Activated naive CD8-positive, alpha-beta T cell treated with anti-CD3 and anti-CD28 coated beads for 36 hours (primary cell): ENCODE results near the gene MAP4K4. TPM values are rescaled to one million over a fixed set of nuclear protein-coding genes. Genes with fewer than 3 reads are reported as not detected.
A peak's percentile ranks its signal among the peaks of the same experiment; 100 is the strongest.

ENCODE experiments used
- DNase-seq: peaks from one replicate; pipeline ENCODE4 v3.0.0; 2021
- H3K27ac Mint-ChIP-seq: one replicate; pipeline ENCODE4 v1.8.0; 2022; ENCODE audit warnings: mild to moderate bottlenecking, moderate library complexity, mixed read lengths
- H3K27me3 Mint-ChIP-seq: one replicate; pipeline ENCODE4 v1.8.0; 2022; ENCODE audit warnings: mild to moderate bottlenecking, mixed read lengths
- H3K36me3 Mint-ChIP-seq: one replicate; pipeline ENCODE4 v1.8.0; 2021; ENCODE audit warnings: mild to moderate bottlenecking, mixed read lengths
- H3K4me1 Mint-ChIP-seq: one replicate; pipeline ENCODE4 v1.8.0; 2021; ENCODE audit warnings: mixed read lengths
- H3K4me3 Mint-ChIP-seq: one replicate; pipeline ENCODE4 v1.8.0; 2022; ENCODE audit warnings: mild to moderate bottlenecking, moderate library complexity, mixed read lengths
- H3K9me3 Mint-ChIP-seq: one replicate; pipeline ENCODE4 v1.8.0; 2022; ENCODE audit warnings: mixed read lengths
- total RNA-seq, 2 experiments: library from RNA; stranded (reverse); gene quantifications; one replicate each; pipeline ENCODE4 v1.2.3, GENCODE V29; 2021

Gene MAP4K4
- total RNA-seq, 2 experiments from 2014 or later, result 34.4 to 36.5 TPM

DNA sequence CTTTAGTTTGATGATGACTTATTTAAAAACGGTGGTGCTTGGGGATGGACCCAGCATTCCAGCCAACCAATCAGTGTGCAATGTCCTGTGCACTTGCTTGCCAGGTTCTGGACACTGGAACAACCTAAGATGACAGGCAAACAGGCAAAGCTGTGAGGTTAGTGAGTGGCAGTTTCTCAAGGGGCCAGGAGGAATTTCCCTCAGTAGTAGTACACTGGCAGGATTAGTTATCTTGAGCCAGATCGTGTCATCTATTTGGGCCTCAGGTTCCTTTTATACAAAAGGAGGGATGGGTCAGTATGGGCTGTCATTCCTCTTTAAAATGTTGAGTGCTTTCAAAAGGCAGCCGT is 26.6 kb downstream of the MAP4K4 start:
- DNase-seq, result no peak
- Mint-ChIP-seq H3K27ac (peak overlapping the region; percentile 62), H3K36me3 (peaks cover 49% of the 10 kb centered on the region), H3K4me1 (peaks cover 83% of the 10 kb centered on the region), H3K27me3 (no peaks in the 10 kb centered on the region), H3K4me3 (no peak overlapping the region), H3K9me3 (peaks cover 19% of the 10 kb centered on the region)

DNA sequence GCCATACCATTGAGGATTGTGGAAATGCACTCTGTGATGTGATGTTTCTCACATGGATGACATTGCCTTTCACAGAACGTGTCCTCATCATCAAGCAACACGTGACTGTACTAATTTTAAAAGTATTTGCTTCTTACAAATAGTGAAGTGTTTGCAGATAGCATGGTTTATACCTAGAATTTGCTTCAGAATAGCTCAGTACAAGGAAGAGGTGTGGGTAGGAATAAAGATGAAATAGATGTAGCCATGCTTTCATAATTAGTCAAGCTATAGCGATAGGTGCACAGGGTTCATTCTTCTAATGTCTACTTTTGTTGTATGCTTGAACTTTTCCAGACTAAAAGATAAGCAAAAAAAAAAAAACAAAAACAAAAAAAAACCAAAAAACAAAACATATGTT is 27.5 kb downstream of the MAP4K4 start:
- H3K27me3 Mint-ChIP-seq, result no peaks in the 10 kb centered on the region
- H3K36me3 Mint-ChIP-seq, result peaks cover 43% of the 10 kb centered on the region
- H3K4me3 Mint-ChIP-seq, result no peak overlapping the region
- H3K9me3 Mint-ChIP-seq, result peaks cover 14% of the 10 kb centered on the region
- no peak for DNase-seq
- H3K27ac Mint-ChIP-seq, result no peak overlapping the region
- peaks cover 83% of the 10 kb centered on the region for H3K4me1 Mint-ChIP-seq

DNA sequence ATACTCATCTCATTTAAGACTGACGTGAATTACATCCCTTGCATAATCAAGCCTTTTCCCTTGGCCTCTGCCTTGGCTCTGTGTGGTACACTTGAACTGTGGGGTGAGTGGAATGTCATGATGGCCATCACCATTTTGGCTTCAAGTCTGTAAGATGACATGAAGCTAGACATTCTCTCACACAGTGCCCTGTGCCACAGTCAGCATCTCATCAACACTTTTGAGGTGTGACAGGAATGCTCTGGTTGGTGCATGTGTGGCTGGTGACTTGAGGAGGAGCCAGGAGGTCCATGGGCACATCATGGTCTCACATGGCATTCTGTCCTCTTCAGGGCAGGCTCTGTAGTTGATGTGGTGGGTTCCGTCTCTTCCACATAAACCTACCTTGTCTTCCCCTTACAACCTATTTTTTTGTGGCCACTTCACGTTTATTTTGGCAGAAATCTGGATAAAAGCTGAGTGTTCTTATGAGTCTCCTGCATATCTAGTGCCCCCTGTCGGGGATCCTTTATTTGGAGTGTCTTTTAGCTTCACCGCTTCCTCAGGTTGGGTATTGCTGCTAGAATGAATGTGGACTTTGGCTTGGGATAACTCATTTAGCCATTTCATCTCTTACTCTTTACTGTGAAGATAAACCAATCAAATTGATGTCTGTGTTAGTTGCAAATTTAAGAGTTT is 28.1 kb downstream of the MAP4K4 start:
- DNase-seq, result no peak
- Mint-ChIP-seq H3K27me3 (no peaks in the 10 kb centered on the region), H3K4me3 (no peak overlapping the region), H3K4me1 (peaks cover 83% of the 10 kb centered on the region), H3K36me3 (peaks cover 43% of the 10 kb centered on the region), H3K9me3 (peaks cover 12% of the 10 kb centered on the region), H3K27ac (no peak overlapping the region)

DNA sequence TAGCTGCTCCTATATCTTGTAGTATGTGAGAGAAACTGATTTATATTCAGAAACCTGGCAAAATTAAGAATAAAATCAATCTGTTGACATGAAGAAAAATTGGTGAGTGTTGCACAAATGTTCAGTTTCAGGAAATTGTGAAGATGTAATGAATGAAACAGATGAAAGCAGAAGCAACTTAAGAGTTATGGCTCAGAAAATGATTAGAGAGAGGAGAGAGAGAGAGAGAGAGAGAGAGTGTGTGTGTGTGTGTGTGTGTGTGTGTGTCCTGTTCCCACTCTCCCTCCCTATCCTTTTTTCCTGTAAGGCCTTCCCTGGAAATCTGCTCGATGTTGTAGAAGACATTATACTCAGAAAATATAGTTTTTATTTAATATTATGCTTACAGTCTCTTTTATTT is 31.4 kb downstream of the MAP4K4 start:
- no peak overlapping the region for H3K27ac Mint-ChIP-seq
- peaks cover 21% of the 10 kb centered on the region for H3K36me3 Mint-ChIP-seq
- no peak overlapping the region for H3K4me3 Mint-ChIP-seq
- DNase-seq, result no peak
- H3K27me3 Mint-ChIP-seq, result no peaks in the 10 kb centered on the region
- peaks cover 1% of the 10 kb centered on the region for H3K9me3 Mint-ChIP-seq
- H3K4me1 Mint-ChIP-seq, result peaks cover 82% of the 10 kb centered on the region

DNA sequence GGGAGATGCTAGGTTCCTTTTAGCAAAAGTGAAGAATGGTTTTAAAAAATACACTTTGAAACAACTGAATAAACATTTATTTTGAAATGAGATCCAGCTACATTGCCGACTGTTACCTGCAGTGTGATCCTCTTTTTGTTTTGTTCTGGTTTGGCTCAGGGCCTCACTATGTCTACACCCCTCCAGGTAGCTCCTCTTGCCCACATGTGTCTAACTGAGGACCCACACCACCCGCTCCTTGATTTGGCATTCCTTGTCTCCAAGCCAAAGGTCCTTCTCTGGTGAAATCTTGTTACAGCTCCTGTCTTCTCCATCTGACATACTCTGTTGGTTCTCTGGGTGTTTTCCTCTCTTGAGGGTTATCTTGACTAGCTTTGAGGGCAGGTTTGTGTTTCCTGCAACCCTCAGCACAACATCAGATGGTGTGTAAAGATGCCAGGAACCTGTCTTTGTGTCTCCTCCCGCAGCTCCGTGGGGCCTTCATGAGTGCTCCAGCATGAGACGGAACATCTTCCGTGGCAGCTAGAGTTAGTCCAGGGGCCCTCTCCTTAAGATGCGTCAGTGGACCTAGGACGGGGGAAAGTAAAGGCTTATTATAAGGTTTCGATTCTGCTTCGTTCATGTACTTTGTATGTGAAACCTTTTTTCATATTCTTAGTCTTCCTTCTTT is 32.1 kb downstream of the MAP4K4 start:
- Mint-ChIP-seq H3K36me3 (peaks cover 15% of the 10 kb centered on the region), H3K9me3 (peaks cover 1% of the 10 kb centered on the region)
- no peak for DNase-seq

DNA sequence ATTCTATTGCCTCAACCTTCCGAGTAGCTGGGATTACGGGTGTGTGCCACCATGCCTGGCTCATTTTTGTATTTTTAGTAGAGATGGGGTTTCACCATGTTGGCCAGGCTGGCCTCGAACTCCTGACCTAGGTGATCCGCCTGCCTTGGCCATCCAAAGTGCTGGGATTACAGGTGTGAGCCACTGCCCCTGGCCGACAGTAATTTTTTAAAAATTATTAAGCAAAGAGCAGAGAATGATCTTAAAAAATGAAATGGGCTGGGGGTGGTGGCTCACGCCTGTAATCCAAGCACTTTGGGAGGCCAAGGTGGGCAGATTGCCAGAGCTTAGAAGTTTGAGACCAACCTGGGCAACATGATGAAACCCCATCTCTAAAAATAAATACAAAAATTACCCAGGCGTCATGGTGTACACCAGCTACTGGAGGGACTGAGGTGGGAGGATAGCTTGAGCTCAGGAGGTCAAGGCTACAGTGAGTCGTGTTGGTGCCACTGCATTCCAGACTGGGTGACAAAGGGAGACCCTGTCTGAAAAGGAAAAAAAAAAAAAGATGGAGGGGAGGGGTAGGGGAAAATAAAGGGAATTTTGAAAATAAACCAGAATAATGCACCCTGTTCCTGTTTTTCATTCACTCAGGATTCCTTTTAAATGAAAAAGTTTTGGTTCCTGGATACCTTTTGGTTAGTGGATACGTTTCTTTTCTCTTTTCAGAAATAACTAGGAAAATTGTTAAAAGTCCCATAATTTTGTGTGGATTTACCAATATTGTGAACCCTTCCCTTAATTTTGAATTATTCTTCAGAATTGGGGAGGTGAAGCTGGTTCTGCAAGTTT is 33.9 kb downstream of the MAP4K4 start:
- no peak overlapping the region for H3K4me3 Mint-ChIP-seq
- peaks cover 14% of the 10 kb centered on the region for H3K36me3 Mint-ChIP-seq
- no peak overlapping the region for H3K27ac Mint-ChIP-seq
- no peak for DNase-seq
- H3K27me3 Mint-ChIP-seq, result no peaks in the 10 kb centered on the region
- peaks cover 80% of the 10 kb centered on the region for H3K4me1 Mint-ChIP-seq
- no peaks in the 10 kb centered on the region for H3K9me3 Mint-ChIP-seq

More for the DNA sequence above, 32.1 kb downstream of the MAP4K4 start:
- peak overlapping the region; percentile 86 for H3K27ac Mint-ChIP-seq
- peaks cover 80% of the 10 kb centered on the region for H3K4me1 Mint-ChIP-seq
- peak overlapping the region; percentile 67 for H3K4me3 Mint-ChIP-seq
- H3K27me3 Mint-ChIP-seq, result no peaks in the 10 kb centered on the region

DNA sequence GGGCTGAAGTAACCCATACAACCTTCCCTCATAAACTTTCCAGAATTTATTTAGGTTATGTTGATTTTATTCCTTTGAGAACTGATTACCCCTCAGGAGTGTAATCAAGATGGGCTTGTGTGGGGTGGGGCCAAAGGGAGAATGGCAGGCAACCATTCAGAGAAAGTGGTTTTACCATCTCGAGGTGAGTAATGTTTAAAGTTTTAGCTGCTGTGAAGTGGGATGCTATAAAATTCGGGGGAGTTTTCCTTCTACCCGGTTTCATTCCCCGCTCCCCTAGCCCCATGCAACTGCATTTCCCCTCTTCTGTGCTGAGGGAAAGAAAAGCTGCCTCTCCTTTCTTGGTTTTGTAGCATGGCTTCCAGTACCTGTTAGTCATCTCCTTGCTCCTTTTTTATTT is 34.7 kb downstream of the MAP4K4 start:
- peaks cover 81% of the 10 kb centered on the region for H3K4me1 Mint-ChIP-seq
- H3K4me3 Mint-ChIP-seq, result no peak overlapping the region
- no peak for DNase-seq
- H3K27me3 Mint-ChIP-seq, result no peaks in the 10 kb centered on the region
- H3K27ac Mint-ChIP-seq, result no peak overlapping the region
- H3K36me3 Mint-ChIP-seq, result peaks cover 9% of the 10 kb centered on the region
- no peaks in the 10 kb centered on the region for H3K9me3 Mint-ChIP-seq

DNA sequence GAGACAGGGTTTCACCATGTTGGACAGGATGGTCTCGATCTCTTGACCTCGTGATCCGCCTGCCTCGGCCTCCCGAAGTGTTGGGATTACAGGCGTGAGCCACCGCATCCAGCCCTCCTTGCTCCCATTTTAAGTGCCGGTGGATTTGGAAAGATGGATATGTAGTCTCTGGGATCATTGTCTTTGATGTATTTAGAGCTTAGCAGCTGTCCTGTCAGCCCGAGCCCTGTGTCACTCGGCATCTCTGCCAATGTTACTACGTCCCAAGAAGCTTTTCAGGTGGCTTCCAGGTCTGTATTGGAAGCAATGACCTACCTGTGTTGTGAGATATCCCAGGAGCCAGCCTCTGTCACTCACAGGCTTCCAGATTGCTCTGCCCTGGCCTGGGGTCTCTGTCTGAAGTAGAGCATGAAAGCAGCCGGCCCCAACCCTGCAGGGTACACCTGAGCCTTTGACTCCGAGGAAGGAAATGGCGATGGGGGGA is 35.3 kb downstream of the MAP4K4 start:
- DNase-seq, result no peak
- no peak overlapping the region for H3K27ac Mint-ChIP-seq
- peaks cover 80% of the 10 kb centered on the region for H3K4me1 Mint-ChIP-seq
- no peaks in the 10 kb centered on the region for H3K9me3 Mint-ChIP-seq
- no peak overlapping the region for H3K4me3 Mint-ChIP-seq
- H3K27me3 Mint-ChIP-seq, result no peaks in the 10 kb centered on the region
- peaks cover 9% of the 10 kb centered on the region for H3K36me3 Mint-ChIP-seq

DNA sequence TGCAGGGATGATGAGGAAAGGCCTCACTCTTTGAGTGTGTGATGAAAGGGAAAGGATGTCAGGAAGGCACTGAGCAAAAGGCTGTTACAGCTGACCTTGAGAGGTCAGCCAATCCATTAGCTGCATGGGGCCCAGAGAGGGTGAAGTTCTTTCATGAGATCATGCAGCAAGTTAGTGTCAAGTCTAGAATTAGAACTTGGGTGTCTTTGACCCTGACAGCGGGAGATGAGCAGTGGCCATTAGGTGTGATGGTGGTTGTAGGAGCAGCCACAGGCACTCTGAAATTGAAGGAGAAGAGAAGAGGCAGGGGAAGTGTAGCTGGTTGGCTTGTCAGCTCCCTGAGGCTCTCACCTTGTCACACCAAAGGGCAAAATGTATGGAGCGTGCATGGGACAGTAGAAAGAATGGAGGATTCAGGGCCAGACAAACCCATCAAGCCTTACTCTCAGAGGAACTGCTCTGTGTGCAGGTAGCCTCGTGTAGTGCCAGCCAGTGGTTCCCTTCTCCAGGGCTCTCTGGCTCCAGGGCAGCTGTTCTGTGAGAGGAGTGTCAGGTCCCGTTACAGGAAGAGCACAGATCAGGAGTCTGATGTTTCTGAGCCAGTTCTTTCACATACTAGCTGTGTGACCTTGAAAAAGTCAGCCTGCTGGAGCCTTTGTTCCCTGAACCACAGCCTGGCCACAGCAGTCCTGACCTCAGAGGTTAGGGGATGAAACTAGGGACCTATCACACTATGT is 35.9 kb downstream of the MAP4K4 start:
- H3K27me3 Mint-ChIP-seq, result no peaks in the 10 kb centered on the region
- no peak for DNase-seq
- peaks cover 82% of the 10 kb centered on the region for H3K4me1 Mint-ChIP-seq
- peak overlapping the region; percentile 61 for H3K27ac Mint-ChIP-seq
- H3K4me3 Mint-ChIP-seq, result no peak overlapping the region
- peaks cover 9% of the 10 kb centered on the region for H3K36me3 Mint-ChIP-seq
- no peaks in the 10 kb centered on the region for H3K9me3 Mint-ChIP-seq

DNA sequence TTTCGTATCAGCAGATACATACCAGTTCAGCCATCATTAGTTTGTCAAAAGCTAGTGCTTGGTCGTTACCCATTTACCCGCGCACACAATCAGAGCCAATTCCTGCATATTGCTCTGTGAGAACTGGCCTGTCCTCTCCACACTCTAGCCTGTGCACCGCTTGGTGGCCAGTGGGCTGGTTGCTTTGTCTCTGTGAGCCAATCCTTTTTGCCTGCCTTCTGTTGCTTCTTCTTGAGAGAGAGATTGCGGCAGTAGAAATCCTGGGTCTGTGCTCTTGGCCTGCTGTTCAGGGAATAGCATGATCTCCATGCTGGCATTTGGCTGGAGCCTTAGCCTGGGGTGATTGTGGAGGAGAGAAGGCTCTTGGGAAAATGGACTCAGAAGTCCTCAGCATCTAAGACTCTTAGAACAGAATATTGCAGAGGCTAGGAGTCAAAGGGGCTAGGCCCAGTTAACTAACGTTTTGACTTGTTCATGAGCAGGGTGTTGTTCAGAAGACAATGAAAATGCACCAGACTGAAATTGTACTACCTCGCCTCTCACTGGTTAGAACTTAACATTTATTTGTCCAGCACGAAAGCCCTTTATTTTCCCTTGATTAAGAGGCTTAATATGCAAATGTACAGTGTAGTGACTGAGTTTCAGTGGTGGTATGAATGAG is 37.1 kb downstream of the MAP4K4 start:
- Mint-ChIP-seq H3K4me3 (no peak overlapping the region), H3K4me1 (peaks cover 77% of the 10 kb centered on the region), H3K36me3 (peaks cover 9% of the 10 kb centered on the region), H3K9me3 (no peaks in the 10 kb centered on the region), H3K27ac (no peak overlapping the region), H3K27me3 (no peaks in the 10 kb centered on the region)
- DNase-seq, result no peak

DNA sequence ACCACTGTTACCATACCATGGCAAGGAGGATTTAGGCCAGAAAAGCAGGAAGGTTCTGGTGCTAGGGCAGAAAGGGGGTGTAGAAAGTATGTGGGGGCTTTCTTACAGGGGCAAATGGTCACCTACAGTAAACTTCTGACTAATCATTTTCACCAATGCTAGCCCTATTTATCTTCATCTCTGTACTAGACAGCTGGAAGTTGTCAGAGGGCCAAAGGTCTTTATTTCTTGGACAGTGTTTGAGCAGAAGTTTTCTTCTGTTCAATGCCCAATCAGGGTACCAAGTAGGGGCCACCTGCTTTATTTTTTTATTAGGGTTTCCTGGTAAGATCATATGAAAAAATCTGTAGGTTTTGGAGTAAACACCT is 37.6 kb downstream of the MAP4K4 start:
- H3K4me1 Mint-ChIP-seq, result peaks cover 75% of the 10 kb centered on the region
- H3K27me3 Mint-ChIP-seq, result no peaks in the 10 kb centered on the region
- H3K27ac Mint-ChIP-seq, result no peak overlapping the region
- H3K9me3 Mint-ChIP-seq, result no peaks in the 10 kb centered on the region
- no peak for DNase-seq
- H3K4me3 Mint-ChIP-seq, result no peak overlapping the region
- H3K36me3 Mint-ChIP-seq, result peaks cover 7% of the 10 kb centered on the region

DNA sequence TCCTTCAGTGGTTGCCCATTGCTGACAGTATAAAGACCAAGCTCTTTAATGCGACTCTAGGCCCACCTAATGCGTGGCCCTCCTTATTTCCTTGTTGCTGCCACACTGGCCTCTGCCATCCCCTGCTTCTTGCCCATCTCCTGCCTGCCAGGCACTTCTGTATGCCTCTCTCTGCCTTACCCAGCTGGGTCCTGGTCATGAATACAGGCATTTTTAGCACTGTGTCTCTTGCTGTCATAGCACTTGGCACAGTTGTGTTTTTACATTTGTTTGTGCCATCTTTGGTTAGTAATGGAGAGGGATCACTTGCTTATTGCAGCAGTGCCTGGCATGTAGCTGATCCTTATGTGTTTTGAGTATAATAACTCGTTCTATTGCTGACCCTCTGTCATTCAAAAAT is 38.7 kb downstream of the MAP4K4 start:
- H3K9me3 Mint-ChIP-seq, result no peaks in the 10 kb centered on the region
- peaks cover 6% of the 10 kb centered on the region for H3K36me3 Mint-ChIP-seq
- H3K27me3 Mint-ChIP-seq, result no peaks in the 10 kb centered on the region
- peaks cover 73% of the 10 kb centered on the region for H3K4me1 Mint-ChIP-seq
- no peak overlapping the region for H3K4me3 Mint-ChIP-seq
- H3K27ac Mint-ChIP-seq, result no peak overlapping the region
- no peak for DNase-seq

DNA sequence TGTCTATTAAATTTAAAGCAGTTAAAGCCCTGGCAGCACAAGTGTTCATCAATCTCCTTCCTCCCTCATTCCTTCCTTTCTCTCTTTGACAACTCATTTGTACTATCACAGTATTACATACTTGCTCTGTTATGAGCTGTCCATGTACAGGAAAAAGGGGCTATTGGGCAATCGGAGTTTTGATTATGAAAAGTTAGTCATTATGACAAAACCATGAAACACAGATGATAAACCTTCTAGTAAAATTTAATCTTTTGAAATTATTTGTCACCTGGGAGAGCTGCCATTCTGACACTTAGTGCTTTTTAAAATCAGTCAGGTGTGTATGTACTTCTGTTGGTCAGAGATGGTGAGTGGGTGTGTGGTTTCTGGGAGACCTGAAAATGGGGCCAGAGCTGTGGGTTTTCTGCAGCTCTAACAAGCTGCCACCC is 39.4 kb downstream of the MAP4K4 start:
- Mint-ChIP-seq H3K4me3 (no peak overlapping the region), H3K27me3 (no peaks in the 10 kb centered on the region), H3K27ac (peak overlapping the region; percentile 8), H3K4me1 (peaks cover 77% of the 10 kb centered on the region), H3K9me3 (no peaks in the 10 kb centered on the region), H3K36me3 (peaks cover 6% of the 10 kb centered on the region)
- no peak for DNase-seq

DNA sequence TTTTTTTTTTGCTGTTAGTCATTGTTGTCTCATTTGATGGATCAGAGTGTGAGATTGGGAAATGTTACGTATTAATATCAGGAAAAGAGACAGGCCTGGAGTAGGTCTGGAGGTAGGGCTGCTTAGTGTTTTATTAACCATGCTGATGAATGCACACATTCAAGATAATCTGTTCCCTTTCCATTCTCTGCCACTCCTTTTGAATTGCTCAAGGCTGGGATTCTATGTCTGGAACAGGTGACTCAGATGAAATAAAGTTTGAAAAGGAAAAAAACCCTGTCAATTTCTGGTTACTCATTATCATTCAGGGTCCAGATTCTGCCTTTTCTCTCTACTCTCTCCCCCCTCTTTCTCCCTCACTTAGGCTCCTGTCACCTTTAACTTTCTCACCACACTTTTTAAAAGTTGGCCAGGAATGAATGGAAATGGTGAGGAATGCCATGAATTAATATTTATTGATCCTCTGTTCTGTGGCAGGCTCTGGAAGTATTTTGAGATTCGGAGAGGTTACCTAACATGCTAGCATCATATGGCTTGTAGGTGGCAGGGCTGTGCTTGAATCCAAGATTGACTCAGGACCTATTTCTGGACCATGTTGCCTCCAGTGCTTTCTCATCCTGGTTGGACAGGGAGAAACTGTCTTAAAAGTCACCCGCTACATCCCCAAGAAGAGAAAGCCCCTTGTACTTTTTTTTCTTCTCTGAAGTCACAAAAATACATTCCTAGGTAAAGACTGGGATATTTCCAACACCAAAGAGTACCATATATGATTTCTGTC is 40.2 kb downstream of the MAP4K4 start:
- Mint-ChIP-seq H3K9me3 (no peaks in the 10 kb centered on the region), H3K36me3 (peaks cover 6% of the 10 kb centered on the region), H3K27ac (peak overlapping the region; percentile 40), H3K4me3 (no peak overlapping the region), H3K27me3 (no peaks in the 10 kb centered on the region), H3K4me1 (peaks cover 78% of the 10 kb centered on the region)
- no peak for DNase-seq
